OCI-LY3 (cell line): ENCODE measurements around the gene CPNE2.
A peak's percentile ranks its signal among the peaks of the same experiment; 100 is the strongest.

ENCODE experiments used
- H2AFZ ChIP-seq: fragments of 200-600, 300-600 bp; shearing (Covaris generic); 2 replicates; pipeline ENCODE4 v1.6.0; 2014; ENCODE audit warnings: antibody characterized with exemption, low read depth, low read length
- H3K27ac ChIP-seq: fragments of 200-600, 300-600 bp; sonication (generic); 2 replicates; pipeline ENCODE4 v1.5.1; 2014; ENCODE audit warnings: mild to moderate bottlenecking, low read length, moderate library complexity, mixed read lengths
- H3K27me3 ChIP-seq: fragments of 200-600, 300-600 bp; sonication (generic); 2 replicates; pipeline ENCODE4 v1.6.1; 2014; ENCODE audit warnings: low read depth, low read length, mixed read lengths
- H3K36me3 ChIP-seq: fragments of 200-600, 300-600 bp; sonication (generic); replicated peaks from 2 replicates; pipeline ENCODE3; 2014; ENCODE audit warnings: low read depth, low read length, mixed read lengths
- H3K4me1 ChIP-seq: fragments of 300-600, 200-600 bp; sonication (generic); 2 replicates; pipeline ENCODE4 v1.6.1; 2014; ENCODE audit warnings: low read length, mixed read lengths
- H3K4me2 ChIP-seq: fragments of 200-600, 300-600 bp; sonication (generic); 2 replicates; pipeline ENCODE4 v1.6.1; 2014; ENCODE audit warnings: low read length, mixed read lengths
- H3K4me3 ChIP-seq: fragments of 300-600, 200-600 bp; sonication (generic); 2 replicates; pipeline ENCODE4 v1.5.1; 2014; ENCODE audit warnings: antibody characterized with exemption, mild to moderate bottlenecking, low read length, moderate library complexity
- H3K79me2 ChIP-seq: fragments of 300-600, 200-600 bp; shearing (Covaris generic); 2 replicates; pipeline ENCODE4 v1.6.1; 2014; ENCODE audit warnings: mild to moderate bottlenecking, low read length, mixed read lengths
- H3K9ac ChIP-seq: fragments of 300-600, 200-600 bp; shearing (Covaris generic); 2 replicates; pipeline ENCODE4 v1.6.0; 2014; ENCODE audit warnings: mild to moderate bottlenecking, low read length, moderate library complexity
- H3K9me3 ChIP-seq: fragments of 200-600, 300-600 bp; shearing (Covaris generic); 2 replicates; pipeline ENCODE4 v1.6.1; 2014; ENCODE audit warnings: low read length, mixed read lengths; ENCODE audit not compliant: insufficient read depth
- H4K20me1 ChIP-seq: fragments of 200-600, 300-600 bp; sonication (generic); 2 replicates; pipeline ENCODE4 v1.6.1; 2016; ENCODE audit warnings: low read length, mixed read lengths; ENCODE audit not compliant: insufficient read depth
- EZH2phosphoT487 ChIP-seq: fragments of 200-600 bp; shearing (Covaris generic); IDR thresholded peaks from 2 replicates; pipeline ENCODE4 v1.6.1; 2018; ENCODE audit warnings: antibody characterized with exemption, mixed run types, low read depth
- TF ChIP-seq, protein P1 (sequence below): fragments of 200-600, 300-600 bp; sonication (generic); IDR thresholded peaks from 2 replicates; pipeline ENCODE4 v1.5.1; 2014; ENCODE audit warnings: antibody characterized with exemption, low read length, low read depth

Gene CPNE2

GRCh38 chr16:57082664-57083063 lies 9.7 kb upstream of the CPNE2 start:
- H3K4me3 ChIP-seq: no peak overlapping the region
- H3K79me2 ChIP-seq: no peaks in the 10 kb centered on the region
- no peak overlapping the region for H3K9ac ChIP-seq
- H4K20me1 ChIP-seq: no peaks in the 10 kb centered on the region
- H3K36me3 ChIP-seq: no peaks in the 10 kb centered on the region
- no peak overlapping the region for H2AFZ ChIP-seq
- TF ChIP-seq, protein P1, sequence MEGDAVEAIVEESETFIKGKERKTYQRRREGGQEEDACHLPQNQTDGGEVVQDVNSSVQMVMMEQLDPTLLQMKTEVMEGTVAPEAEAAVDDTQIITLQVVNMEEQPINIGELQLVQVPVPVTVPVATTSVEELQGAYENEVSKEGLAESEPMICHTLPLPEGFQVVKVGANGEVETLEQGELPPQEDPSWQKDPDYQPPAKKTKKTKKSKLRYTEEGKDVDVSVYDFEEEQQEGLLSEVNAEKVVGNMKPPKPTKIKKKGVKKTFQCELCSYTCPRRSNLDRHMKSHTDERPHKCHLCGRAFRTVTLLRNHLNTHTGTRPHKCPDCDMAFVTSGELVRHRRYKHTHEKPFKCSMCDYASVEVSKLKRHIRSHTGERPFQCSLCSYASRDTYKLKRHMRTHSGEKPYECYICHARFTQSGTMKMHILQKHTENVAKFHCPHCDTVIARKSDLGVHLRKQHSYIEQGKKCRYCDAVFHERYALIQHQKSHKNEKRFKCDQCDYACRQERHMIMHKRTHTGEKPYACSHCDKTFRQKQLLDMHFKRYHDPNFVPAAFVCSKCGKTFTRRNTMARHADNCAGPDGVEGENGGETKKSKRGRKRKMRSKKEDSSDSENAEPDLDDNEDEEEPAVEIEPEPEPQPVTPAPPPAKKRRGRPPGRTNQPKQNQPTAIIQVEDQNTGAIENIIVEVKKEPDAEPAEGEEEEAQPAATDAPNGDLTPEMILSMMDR: no peak
- no peak for TF ChIP-seq EZH2phosphoT487
- H3K9me3 ChIP-seq: no peaks in the 10 kb centered on the region
- H3K4me1 ChIP-seq: peaks cover 7% of the 10 kb centered on the region; the same call in 1 of the 2 replicates
- no peak overlapping the region for H3K27ac ChIP-seq
- H3K4me2 ChIP-seq: no peak overlapping the region
- H3K27me3 ChIP-seq: no peaks in the 10 kb centered on the region

DNA sequence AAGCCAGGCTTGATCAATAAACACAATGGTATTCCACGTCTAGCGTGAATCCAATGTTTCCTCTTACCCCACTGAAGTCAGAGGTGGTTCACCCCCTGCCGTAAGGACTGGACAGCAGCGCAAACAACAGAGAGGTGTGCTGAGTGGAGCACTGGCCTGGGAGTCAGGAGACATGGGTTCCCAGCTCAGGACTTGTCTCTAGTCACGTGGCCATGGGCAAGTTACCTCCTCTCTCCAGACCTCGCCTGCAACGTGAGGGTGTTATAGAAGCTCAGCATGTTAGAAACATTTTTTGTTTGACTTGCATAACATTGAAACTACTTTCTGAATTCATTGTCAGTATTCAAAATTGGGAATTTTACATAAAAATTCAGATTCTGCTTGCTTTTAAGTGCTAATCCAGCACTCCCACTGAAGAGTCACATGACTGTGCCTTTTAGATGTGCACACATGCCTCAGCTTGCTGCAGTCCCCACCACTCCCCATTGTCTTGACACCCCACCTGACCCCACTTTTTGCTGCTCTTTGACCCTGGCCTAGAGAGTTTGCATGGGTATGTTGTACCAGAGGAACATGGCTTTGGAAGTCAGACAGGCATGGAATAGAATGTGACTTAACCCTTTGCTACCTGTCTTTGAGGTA lies 8.8 kb upstream of the CPNE2 start:
- no peak overlapping the region for H3K27ac ChIP-seq
- no peaks in the 10 kb centered on the region for H3K9me3 ChIP-seq
- no peaks in the 10 kb centered on the region for H3K36me3 ChIP-seq
- H3K4me2 ChIP-seq: no peak overlapping the region
- no peak overlapping the region for H3K9ac ChIP-seq
- H2AFZ ChIP-seq: no peak overlapping the region
- no peaks in the 10 kb centered on the region for H3K27me3 ChIP-seq
- no peaks in the 10 kb centered on the region for H4K20me1 ChIP-seq
- TF ChIP-seq, protein P1: no peak
- TF ChIP-seq EZH2phosphoT487: no peak
- no peak overlapping the region for H3K4me3 ChIP-seq
- H3K79me2 ChIP-seq: no peaks in the 10 kb centered on the region
- peaks cover 7% of the 10 kb centered on the region; the same call in 1 of the 2 replicates for H3K4me1 ChIP-seq

GRCh38 chr16:57084257-57084770 lies 8.1 kb upstream of the CPNE2 start:
- Histone ChIP-seq H3K79me2 (no peaks in the 10 kb centered on the region), H3K9ac (no peak overlapping the region), H3K4me1 (peaks cover 7% of the 10 kb centered on the region; the same call in 1 of the 2 replicates), H3K27ac (no peak overlapping the region), H3K27me3 (no peaks in the 10 kb centered on the region), H3K36me3 (no peaks in the 10 kb centered on the region), H3K4me3 (no peak overlapping the region), H2AFZ (peak overlapping the region; percentile 66; the same call in 1 of the 2 replicates), H3K9me3 (no peaks in the 10 kb centered on the region), H4K20me1 (no peaks in the 10 kb centered on the region), H3K4me2 (peak overlapping the region; percentile 15; the same call in 1 of the 2 replicates)
- TF ChIP-seq EZH2phosphoT487: no peak
- TF ChIP-seq, protein P1: peak; percentile 93

DNA sequence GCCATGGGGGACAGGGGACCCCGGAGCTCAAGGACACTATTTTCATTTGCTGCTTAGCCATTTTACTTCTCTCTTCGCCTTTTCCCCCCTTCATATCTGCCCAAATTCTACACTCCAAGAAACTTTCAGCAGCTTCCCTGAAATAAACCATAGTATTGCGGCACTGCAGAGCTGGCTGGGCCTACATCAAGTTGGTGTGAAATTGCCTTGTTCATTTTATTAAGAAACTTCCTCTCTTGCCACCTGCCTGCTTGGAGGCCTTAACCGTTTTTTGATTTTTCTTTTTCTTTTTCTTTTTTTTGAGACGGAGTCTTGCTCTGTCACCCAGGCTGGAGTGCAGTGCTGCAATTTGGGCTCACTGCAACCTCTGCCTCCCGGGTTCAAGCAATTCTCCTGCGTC lies 7.4 kb upstream of the CPNE2 start:
- Histone ChIP-seq H3K4me2 (no peak overlapping the region), H3K4me3 (no peak overlapping the region), H3K79me2 (no peaks in the 10 kb centered on the region), H3K9me3 (no peaks in the 10 kb centered on the region), H3K27me3 (no peaks in the 10 kb centered on the region), H3K4me1 (peaks cover 7% of the 10 kb centered on the region; the same call in 1 of the 2 replicates), H2AFZ (peak overlapping the region; percentile 66; the same call in 1 of the 2 replicates), H4K20me1 (no peaks in the 10 kb centered on the region), H3K9ac (no peak overlapping the region), H3K36me3 (no peaks in the 10 kb centered on the region), H3K27ac (no peak overlapping the region)
- TF ChIP-seq EZH2phosphoT487: no peak
- TF ChIP-seq, protein P1: no peak
